K562 (cell line): ENCODE measurements around the gene RTBDN. TPM values are rescaled to one million over a fixed set of nuclear protein-coding genes. Genes with fewer than 3 reads are reported as not detected.

Source experiments
- ADNP ChIP-seq: fragments of 200-800 bp; sonication (Bioruptor generic); IDR thresholded peaks from 2 replicates; pipeline ENCODE4 v1.6.1; 2016; ENCODE audit warnings: missing genetic modification characterization, missing compliant biosample characterization
- ATF1 ChIP-seq, 2 experiments: fragments of 450-650 bp in 1 of 2; IDR thresholded peaks; 2 replicates each; pipeline ENCODE4 v1.6.1; 2016; ENCODE audit warnings: missing compliant biosample characterization in 1 of 2, missing genetic modification characterization in 1 of 2
- BHLHE40 ChIP-seq: IDR thresholded peaks from 2 replicates; pipeline ENCODE4 v1.6.1; 2011; ENCODE audit warnings: low read length, improper control_type of control experiment
- CEBPB ChIP-seq: fragments of 450-650 bp; IDR thresholded peaks from 2 replicates; pipeline ENCODE4 v1.6.1; 2016; ENCODE audit warnings: missing genetic modification characterization, missing compliant biosample characterization
- ELK1 ChIP-seq: sonication (generic); formaldehyde crosslinking; IDR thresholded peaks from 2 replicates; pipeline ENCODE4 v1.8.1; 2022; ENCODE audit warnings: missing genetic modification reagents
- ETV5 ChIP-seq: sonication (generic); formaldehyde crosslinking; IDR thresholded peaks from 2 replicates; pipeline ENCODE4 v1.4.0; 2020; ENCODE audit warnings: low read depth, mild to moderate bottlenecking, missing genetic modification reagents
- HNRNPL ChIP-seq: fragments of 200-400 bp; formaldehyde crosslinking; IDR thresholded peaks from 2 replicates; pipeline ENCODE4 v1.6.1; 2017; ENCODE audit warnings: low read depth, mild to moderate bottlenecking, low read length
- HNRNPUL1 ChIP-seq: fragments of 200-400 bp; formaldehyde crosslinking; IDR thresholded peaks from 2 replicates; pipeline ENCODE4 v1.6.1; 2017; ENCODE audit warnings: low read length
- LCOR ChIP-seq: sonication (generic); formaldehyde crosslinking; IDR thresholded peaks from 2 replicates; pipeline ENCODE4 v1.8.0; 2022; ENCODE audit warnings: mild to moderate bottlenecking, missing genetic modification reagents
- OTX1 ChIP-seq: fragments of 450-650 bp; formaldehyde crosslinking; IDR thresholded peaks from 2 replicates; pipeline ENCODE4 v1.4.0; 2022; ENCODE audit warnings: mild to moderate bottlenecking
- PRMT5 ChIP-seq: sonication (generic); formaldehyde crosslinking; IDR thresholded peaks from 2 replicates; pipeline ENCODE4 v1.5.0; 2020; ENCODE audit warnings: missing genetic modification reagents
- RBM22 ChIP-seq: fragments of 200-400 bp; formaldehyde crosslinking; IDR thresholded peaks from 2 replicates; pipeline ENCODE4 v1.6.1; 2018; ENCODE audit warnings: low read length, low read depth; ENCODE audit not compliant: poor library complexity, severe bottlenecking
- RBM39 ChIP-seq: fragments of 200-400 bp; formaldehyde crosslinking; optimal IDR thresholded peaks from 2 replicates; pipeline ENCODE3; 2018; ENCODE audit warnings: low read depth, low read length
- THRB ChIP-seq: fragments of 450-650 bp; formaldehyde crosslinking; conservative IDR thresholded peaks from 2 replicates; pipeline ENCODE4 v1.4.0; 2022; ENCODE audit warnings: mild to moderate bottlenecking, missing genetic modification characterization
- ZBED1 ChIP-seq: IDR thresholded peaks from 2 replicates; pipeline ENCODE4 v1.6.1; 2014
- ZBTB49 ChIP-seq: sonication (generic); formaldehyde crosslinking; IDR thresholded peaks from 2 replicates; pipeline ENCODE4 v1.8.0; 2022; ENCODE audit warnings: missing genetic modification reagents, mild to moderate bottlenecking, borderline replicate concordance
- ZBTB5 ChIP-seq: fragments of 450-650 bp; IDR thresholded peaks from 2 replicates; pipeline ENCODE4 v1.6.1; 2017; ENCODE audit warnings: antibody characterized with exemption
- ZNF589 ChIP-seq: fragments of 200-800 bp; sonication (Bioruptor generic); IDR thresholded peaks from 2 replicates; pipeline ENCODE4 v1.6.1; 2016; ENCODE audit warnings: low read depth, missing genetic modification characterization, missing compliant biosample characterization
- ZNF75A ChIP-seq: fragments of 450-650 bp; formaldehyde crosslinking; IDR thresholded peaks from 2 replicates; pipeline ENCODE4 v1.4.0; 2020; ENCODE audit warnings: mild to moderate bottlenecking
- ZNF764 ChIP-seq: fragments of 250-450 bp; sonication (Bioruptor Pico); IDR thresholded peaks from 2 replicates; pipeline ENCODE4 v1.4.0; 2020; ENCODE audit warnings: low read depth, mild to moderate bottlenecking, moderate library complexity
- polyA plus RNA-seq, 8 experiments: library from polyadenylated mRNA; depleted of rRNA in 4 of 8; stranded (reverse) in 5 of 8; unstranded in 3 of 8; fragments of >200 nt; fragmentation: Nextera tagmentation in 2 of 8; fragmentation: Illumina TruSeq in 1 of 8; extraction: Ambion mirVana in 2 of 8; extraction: Trizol in 1 of 8; gene quantifications; 2 replicates each; pipeline versions ENCODE4 v1.2.1 to v1.2.3, GENCODE V29; 2011 to 2014; ENCODE audit warnings: inconsistent platforms in 1 of 8, missing spikeins in 1 of 8
- total RNA-seq, 7 experiments: library from RNA; depleted of rRNA in 6 of 7; stranded (reverse); fragments of >200 nt in 6 of 7; fragmentation: Illumina TruSeq in 2 of 7; extraction: Trizol in 2 of 7; gene quantifications; 2 replicates each; pipeline versions ENCODE4 v1.2.1 to v1.2.3, GENCODE V29; 2011 to 2021; ENCODE audit warnings: low replicate concordance in 1 of 7

RTBDN gene
- total and polyA plus RNA-seq, 9 of the 15 experiments (the other 6 are each of a cell fraction or from before 2014, with no cell fraction given) = 0.20 to 2.3 (median 0.72) TPM; not detected in 1

- TF ChIP-seq HNRNPUL1 (no peak), ADNP (no peak), ETV5 (CRISPR knock-in tag) (no peak; the same call in 1 of the 2 replicates), ZNF75A (CRISPR knock-in tag) (no peak), RBM22 (peak; percentile 46), BHLHE40 (peak; percentile 48), THRB (CRISPR knock-in tag) (no peak), CEBPB (tag) (peak; percentile 67), ELK1 (CRISPR knock-in tag) (no peak), ZBTB49 (CRISPR knock-in tag) (0 out of 2 replicates have a peak, but pooled peaks have one; percentile 69), OTX1 (CRISPR knock-in tag) (no peak), LCOR (peak; percentile 81; the same call in 1 of the 2 replicates), ZNF764 (CRISPR knock-in tag) (no peak), ZBED1 (no peak), HNRNPL (0 out of 2 replicates have a peak, but pooled peaks have one; percentile 8), ZNF589 (peak; percentile 62; the same call in 1 of the 2 replicates), RBM39 (no peak), PRMT5 (CRISPR knock-in tag) (no peak), ATF1 (CRISPR knock-in tag; IDR thresholded peaks at IDR 0.05) (no peak), ATF1 (tag; IDR thresholded peaks at IDR 0.05) (peak; percentile 62), ZBTB5 (no peak)
These were observed 46.9 kb upstream of the RTBDN start, which contains the start of gene DNASE2 (continued) for GRCh38 chr19:12881172-12881808.
